ENCODE measurements around the gene SEMA4B. TPM values are rescaled to one million over a fixed set of nuclear protein-coding genes. Genes with fewer than 3 reads are reported as not detected.

Gene SEMA4B
- total and polyA plus RNA-seq, 2 donors from 2014 or later = 28.7 to 190 TPM

DNA sequence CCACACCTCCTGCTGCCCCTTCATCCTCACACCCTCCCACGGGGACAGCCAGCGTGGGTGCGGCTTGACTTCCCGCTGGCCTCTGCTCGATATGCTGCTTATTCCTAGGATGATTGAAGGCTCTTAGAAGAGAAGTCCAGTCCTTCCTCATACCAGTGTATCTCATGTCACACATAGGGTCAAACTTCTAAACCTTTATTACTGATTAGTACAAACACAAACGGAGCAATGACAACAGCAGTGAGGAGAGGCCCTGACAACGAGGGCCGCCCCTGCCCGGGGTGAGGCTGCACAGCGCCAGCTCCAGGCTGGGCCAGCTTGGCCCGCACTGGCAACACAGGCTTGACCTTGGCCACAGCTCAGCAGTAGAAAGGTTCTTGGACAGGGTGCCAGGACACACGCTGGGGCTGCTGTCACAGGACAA lies 29.0 kb downstream of the SEMA4B start:
- H3K36me3 ChIP-seq (ENCODE audit: control insufficient read depth in 2 of 3, insufficient read depth in 3 of 3, low read length in 3 of 3) = peaks cover 2 to 33% (median 16%) of the 10 kb centered on the region in 3 donors

GRCh38 chr15:90230610-90231009 lies 29.5 kb downstream of the SEMA4B start:
- no peaks in the 10 kb centered on the region for H3K9me3 ChIP-seq (ENCODE audit: control insufficient read depth in 2 of 3, insufficient read depth in 1 of 3, low read length in 3 of 3)
- H3K4me3 ChIP-seq (ENCODE audit: low read length in 3 of 3) = no peak overlapping the region
- peak overlapping the region; percentile 17 to 48 for H3K27ac ChIP-seq (ENCODE audit: low read depth in 2 of 2, low read length in 2 of 2)
- H3K36me3 ChIP-seq (ENCODE audit: control insufficient read depth in 2 of 3, insufficient read depth in 3 of 3, low read length in 3 of 3) = peaks cover 2 to 29% (median 15%) of the 10 kb centered on the region in 3 donors
- intact Hi-C loops (cut with DNase I) = no loop called here
- peak overlapping the region in 1 of 3 donors; percentile 23 for H3K9ac ChIP-seq (ENCODE audit: low read length in 3 of 3)
- DNase-seq = no peak
- TF ChIP-seq, protein P1, sequence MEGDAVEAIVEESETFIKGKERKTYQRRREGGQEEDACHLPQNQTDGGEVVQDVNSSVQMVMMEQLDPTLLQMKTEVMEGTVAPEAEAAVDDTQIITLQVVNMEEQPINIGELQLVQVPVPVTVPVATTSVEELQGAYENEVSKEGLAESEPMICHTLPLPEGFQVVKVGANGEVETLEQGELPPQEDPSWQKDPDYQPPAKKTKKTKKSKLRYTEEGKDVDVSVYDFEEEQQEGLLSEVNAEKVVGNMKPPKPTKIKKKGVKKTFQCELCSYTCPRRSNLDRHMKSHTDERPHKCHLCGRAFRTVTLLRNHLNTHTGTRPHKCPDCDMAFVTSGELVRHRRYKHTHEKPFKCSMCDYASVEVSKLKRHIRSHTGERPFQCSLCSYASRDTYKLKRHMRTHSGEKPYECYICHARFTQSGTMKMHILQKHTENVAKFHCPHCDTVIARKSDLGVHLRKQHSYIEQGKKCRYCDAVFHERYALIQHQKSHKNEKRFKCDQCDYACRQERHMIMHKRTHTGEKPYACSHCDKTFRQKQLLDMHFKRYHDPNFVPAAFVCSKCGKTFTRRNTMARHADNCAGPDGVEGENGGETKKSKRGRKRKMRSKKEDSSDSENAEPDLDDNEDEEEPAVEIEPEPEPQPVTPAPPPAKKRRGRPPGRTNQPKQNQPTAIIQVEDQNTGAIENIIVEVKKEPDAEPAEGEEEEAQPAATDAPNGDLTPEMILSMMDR (IDR thresholded peaks at IDR 0.05; ENCODE audit: borderline replicate concordance, extremely low read depth, insufficient read depth) = no peak
- FAIRE-seq = no peak
- H3K27me3 ChIP-seq (ENCODE audit: control insufficient read depth, insufficient read depth, low read length) = no peaks in the 10 kb centered on the region
- H3K4me1 ChIP-seq (ENCODE audit: control insufficient read depth in 2 of 3, insufficient read depth in 2 of 3, low read depth in 1 of 3, low read length in 3 of 3) = peaks cover 0 to 33% (median 23%) of the 10 kb centered on the region in 3 donors

More for the DNA sequence above, 29.0 kb downstream of the SEMA4B start:
- H3K4me1 ChIP-seq (ENCODE audit: control insufficient read depth in 2 of 3, insufficient read depth in 2 of 3, low read depth in 1 of 3, low read length in 3 of 3) = peaks cover 0 to 33% (median 23%) of the 10 kb centered on the region in 3 donors
- DNase-seq (no peak), FAIRE-seq (no peak)
- H3K9me3 ChIP-seq (ENCODE audit: control insufficient read depth in 2 of 3, insufficient read depth in 1 of 3, low read length in 3 of 3) = no peaks in the 10 kb centered on the region
- H3K9ac ChIP-seq (ENCODE audit: low read length in 3 of 3) = peak overlapping the region in 1 of 3 donors; percentile 23
- H3K27ac ChIP-seq (ENCODE audit: low read depth in 2 of 2, low read length in 2 of 2) = no peak overlapping the region
- intact Hi-C loops (cut with DNase I) = no loop called here
- TF ChIP-seq, protein P1 (IDR thresholded peaks at IDR 0.05; ENCODE audit: borderline replicate concordance, extremely low read depth, insufficient read depth) = no peak
- no peaks in the 10 kb centered on the region for H3K27me3 ChIP-seq (ENCODE audit: control insufficient read depth, insufficient read depth, low read length)
- no peak overlapping the region for H3K4me3 ChIP-seq (ENCODE audit: low read length in 3 of 3)

DNA sequence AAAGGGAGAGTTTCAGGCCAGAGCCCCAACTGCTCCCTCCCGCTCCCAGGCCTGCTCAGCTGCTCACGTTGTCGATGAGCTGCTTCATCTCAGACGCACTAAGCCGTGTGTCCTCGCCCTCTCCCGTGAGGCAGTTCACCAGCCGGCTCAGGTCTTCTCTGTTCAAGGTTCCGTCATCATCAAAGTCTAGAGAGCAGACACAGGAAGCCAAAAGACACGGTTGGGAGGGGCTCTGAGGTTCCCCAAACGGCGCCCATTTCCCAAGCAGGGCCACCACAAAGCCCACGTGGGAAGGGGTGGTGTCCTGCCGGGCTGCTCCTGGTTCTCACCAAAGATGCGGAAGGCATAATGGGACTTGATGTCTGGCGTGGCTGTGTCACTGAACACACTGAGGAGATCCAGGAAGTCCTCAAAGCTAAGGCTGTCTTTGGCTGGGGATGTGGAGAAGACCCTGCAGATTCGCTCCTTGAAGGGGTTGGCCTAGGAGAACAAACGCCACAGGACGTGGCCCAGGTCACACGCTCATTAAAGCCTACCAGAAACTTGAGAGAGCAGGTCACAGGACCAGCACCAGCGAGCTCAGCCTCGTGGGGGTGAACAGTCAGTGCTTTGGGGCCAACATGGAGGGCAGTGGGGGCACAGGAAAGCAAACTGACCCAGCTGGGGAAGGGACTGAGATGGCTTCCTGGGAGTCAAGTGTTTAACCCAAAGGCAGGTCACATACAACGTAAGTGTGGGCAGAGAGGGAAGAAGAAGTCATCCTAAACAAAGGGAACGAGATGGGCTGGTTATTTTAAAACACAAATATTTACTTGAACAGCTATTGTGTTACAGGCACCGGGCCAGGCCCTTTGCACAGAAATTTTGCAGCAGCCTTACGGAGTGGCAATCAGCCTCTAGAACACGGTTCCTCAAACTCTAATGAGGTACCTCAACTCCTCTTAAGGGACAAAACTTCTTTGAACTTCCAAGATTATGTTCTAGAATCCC lies 30.2 kb downstream of the SEMA4B start:
- Histone ChIP-seq H3K4me3 (ENCODE audit: low read length in 3 of 3) (peak overlapping the region in 1 of 3 donors; percentile 56), H3K9me3 (ENCODE audit: control insufficient read depth in 2 of 3, insufficient read depth in 1 of 3, low read length in 3 of 3) (no peaks in the 10 kb centered on the region), H3K9ac (ENCODE audit: low read length in 3 of 3) (peak overlapping the region in 1 of 3 donors; percentile 41), H3K27ac (ENCODE audit: low read depth in 2 of 2, low read length in 2 of 2) (peak overlapping the region; percentile 17 to 61), H3K4me1 (ENCODE audit: control insufficient read depth in 2 of 3, insufficient read depth in 2 of 3, low read depth in 1 of 3, low read length in 3 of 3) (peaks cover 0 to 33% (median 23%) of the 10 kb centered on the region in 3 donors), H3K36me3 (ENCODE audit: control insufficient read depth in 2 of 3, insufficient read depth in 3 of 3, low read length in 3 of 3) (peaks cover 0 to 26% (median 15%) of the 10 kb centered on the region in 3 donors), H3K27me3 (ENCODE audit: control insufficient read depth, insufficient read depth, low read length) (no peaks in the 10 kb centered on the region)
- no peak for FAIRE-seq
- peak in 1 of 5 donors; percentile 80 for DNase-seq
- TF ChIP-seq, protein P1 (IDR thresholded peaks at IDR 0.05; ENCODE audit: borderline replicate concordance, extremely low read depth, insufficient read depth) = no peak
- intact Hi-C loops (cut with DNase I) = no loop called here
